Measurements from ENCODE around the gene MMGT1. TPM values are rescaled to one million over a fixed set of nuclear protein-coding genes. Genes with fewer than 3 reads are reported as not detected.
"Not testable (repeated sequence)": the region's sequence is repeated elsewhere in the genome, so short reads cannot be mapped to it uniquely, and the experiment has no call there.

Gene MMGT1
- total RNA-seq, 1 donor from 2014 or later: 22.4 TPM

DNA sequence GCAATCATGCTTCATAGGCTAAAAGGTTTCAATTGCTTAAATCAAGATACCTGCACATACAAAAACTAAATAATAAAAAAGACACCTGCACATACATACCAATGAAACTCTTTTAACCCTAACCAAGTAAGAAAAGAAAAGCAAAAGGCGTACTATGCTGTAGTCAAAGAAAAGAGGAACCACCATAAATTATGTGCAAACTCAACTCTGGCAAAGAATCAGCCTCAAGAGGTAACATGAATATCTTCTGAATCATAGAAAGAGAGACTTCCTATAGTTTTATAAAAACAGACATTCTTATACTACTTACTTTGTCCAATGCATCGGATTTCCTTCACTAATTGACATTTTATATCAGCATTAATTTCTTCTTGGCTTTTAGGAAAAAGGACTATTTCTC, 29.3 kb downstream of the MMGT1 start:
- no peak for ATAC-seq
- no peak for DNase-seq (ENCODE audit: missing footprints)
- intact Hi-C loops (cut with DNase I): no loop called here

- no peak for DNase-seq (ENCODE audit: missing footprints)
- ATAC-seq: no peak
- intact Hi-C loops (cut with DNase I): no loop called here
Measured at GRCh38 chrX:135931644-135932487, 41.9 kb downstream of the MMGT1 start.

- intact Hi-C loops (cut with DNase I): no loop called here
- ATAC-seq (no peak), DNase-seq (ENCODE audit: missing footprints) (no peak)
Measured at GRCh38 chrX:135927897-135928296, 45.9 kb downstream of the MMGT1 start.

- ATAC-seq: no peak
- intact Hi-C loops (cut with DNase I): no loop called here
Measured at GRCh38 chrX:135923353-135923752, 50.4 kb downstream of the MMGT1 start.

GRCh38 chrX:135920516-135920915, 53.3 kb downstream of the MMGT1 start:
- DNase-seq (ENCODE audit: missing footprints); ATAC-seq; intact Hi-C loops (cut with DNase I): not testable (repeated sequence)

More at GRCh38 chrX:135923353-135923752, 50.4 kb downstream of the MMGT1 start:
- DNase-seq (ENCODE audit: missing footprints): no peak

- intact Hi-C loops (cut with DNase I): no loop called here
- ATAC-seq: no peak
- DNase-seq (ENCODE audit: missing footprints): no peak
Measured at GRCh38 chrX:135914404-135914803, 59.4 kb downstream of the MMGT1 start.

Other genes with a start within 250 kb of the MMGT1 start
- gene CT45A3, start 205.8 kb downstream of the MMGT1 start, total RNA-seq: not detected
- gene CT45A5, start 188.5 kb downstream of the MMGT1 start, total RNA-seq: not detected
- not detected for gene CT45A6, start 171.2 kb downstream of the MMGT1 start, total RNA-seq
- not detected for gene CT45A2, start 154.0 kb downstream of the MMGT1 start, total RNA-seq
- not detected for gene CT45A7, start 136.7 kb downstream of the MMGT1 start, total RNA-seq
- not detected for gene CT45A8, start 119.5 kb downstream of the MMGT1 start, total RNA-seq
- not detected for gene CT45A9, start 102.2 kb downstream of the MMGT1 start, total RNA-seq
- gene CT45A10, start 80.5 kb downstream of the MMGT1 start, total RNA-seq: not detected
- not detected for gene SAGE1, start 80.3 kb downstream of the MMGT1 start, total RNA-seq
- 15.4 TPM for gene SLC9A6, start 11.4 kb upstream of the MMGT1 start, total RNA-seq
- 1,876 TPM for gene FHL1, start 173.5 kb upstream of the MMGT1 start, total RNA-seq

Measured in Right ventricle myocardium inferior (tissue), 1 donor.